ENCODE data around the gene CKAP4. TPM values are rescaled to one million over a fixed set of nuclear protein-coding genes. Genes with fewer than 3 reads are reported as not detected.

Gene CKAP4
- total and polyA plus RNA-seq, 2 experiments from 2014 or later, result 139 to 151 TPM

DNA sequence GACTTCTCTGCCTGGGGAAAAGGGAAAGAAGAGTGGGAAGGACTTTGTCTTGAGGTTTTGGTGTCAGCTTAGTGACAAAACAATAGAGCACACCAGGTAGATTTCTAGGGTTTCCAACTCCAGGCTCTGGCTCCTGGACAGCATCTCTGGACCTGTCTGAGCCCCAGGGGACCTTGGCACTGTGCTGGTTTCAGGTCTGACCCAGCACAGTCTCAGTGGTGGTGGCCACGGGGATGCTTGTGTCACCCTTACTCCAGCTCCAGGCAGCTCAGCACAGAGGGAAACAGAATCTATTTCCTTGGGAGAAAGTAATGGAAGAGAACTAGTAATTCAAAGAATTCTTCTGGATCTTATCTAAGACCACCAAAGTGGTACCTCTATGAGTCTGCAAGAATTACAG, 11.1 kb upstream of the CKAP4 start:
- no peaks in the 10 kb centered on the region for H3K27me3 ChIP-seq
- no peak overlapping the region for H3K4me3 ChIP-seq
- H3K9me3 ChIP-seq (ENCODE audit: low read depth), result no peaks in the 10 kb centered on the region
- no peak overlapping the region for H3K27ac ChIP-seq
- DNase-seq (ENCODE audit: low read depth in 1 of 2, low spot score in 1 of 2), result no peak
- TF ChIP-seq, protein P1, sequence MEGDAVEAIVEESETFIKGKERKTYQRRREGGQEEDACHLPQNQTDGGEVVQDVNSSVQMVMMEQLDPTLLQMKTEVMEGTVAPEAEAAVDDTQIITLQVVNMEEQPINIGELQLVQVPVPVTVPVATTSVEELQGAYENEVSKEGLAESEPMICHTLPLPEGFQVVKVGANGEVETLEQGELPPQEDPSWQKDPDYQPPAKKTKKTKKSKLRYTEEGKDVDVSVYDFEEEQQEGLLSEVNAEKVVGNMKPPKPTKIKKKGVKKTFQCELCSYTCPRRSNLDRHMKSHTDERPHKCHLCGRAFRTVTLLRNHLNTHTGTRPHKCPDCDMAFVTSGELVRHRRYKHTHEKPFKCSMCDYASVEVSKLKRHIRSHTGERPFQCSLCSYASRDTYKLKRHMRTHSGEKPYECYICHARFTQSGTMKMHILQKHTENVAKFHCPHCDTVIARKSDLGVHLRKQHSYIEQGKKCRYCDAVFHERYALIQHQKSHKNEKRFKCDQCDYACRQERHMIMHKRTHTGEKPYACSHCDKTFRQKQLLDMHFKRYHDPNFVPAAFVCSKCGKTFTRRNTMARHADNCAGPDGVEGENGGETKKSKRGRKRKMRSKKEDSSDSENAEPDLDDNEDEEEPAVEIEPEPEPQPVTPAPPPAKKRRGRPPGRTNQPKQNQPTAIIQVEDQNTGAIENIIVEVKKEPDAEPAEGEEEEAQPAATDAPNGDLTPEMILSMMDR (IDR thresholded peaks at IDR 0.05; ENCODE audit: low read depth, low read length), result no peak
- H3K36me3 ChIP-seq, result no peaks in the 10 kb centered on the region
- H3K4me1 ChIP-seq (ENCODE audit: low read depth), result peaks cover 11% of the 10 kb centered on the region

DNA sequence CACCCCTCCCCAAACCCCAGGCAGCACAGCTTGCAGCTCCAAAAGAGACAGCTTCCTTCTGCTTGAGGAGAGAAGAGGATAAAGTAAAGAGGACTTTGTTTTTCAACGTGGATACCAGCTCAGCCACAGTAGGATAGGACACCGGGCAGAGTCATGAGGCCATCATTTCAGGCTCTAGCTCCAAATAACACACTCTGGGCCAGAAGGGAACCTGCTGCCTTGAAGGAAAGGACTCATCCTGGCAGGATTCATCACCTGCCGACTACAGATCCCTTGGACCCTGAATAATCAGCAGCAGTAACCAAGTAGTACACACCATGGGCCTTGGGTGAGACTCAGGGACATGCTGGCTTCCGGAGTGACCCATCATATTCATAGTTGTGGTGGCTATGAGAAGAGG, 10.4 kb upstream of the CKAP4 start:
- TF ChIP-seq, protein P1 (IDR thresholded peaks at IDR 0.05; ENCODE audit: low read depth, low read length), result no peak
- Histone ChIP-seq H3K4me3 (no peak overlapping the region), H3K27ac (no peak overlapping the region), H3K36me3 (no peaks in the 10 kb centered on the region), H3K27me3 (no peaks in the 10 kb centered on the region), H3K9me3 (ENCODE audit: low read depth) (no peaks in the 10 kb centered on the region), H3K4me1 (ENCODE audit: low read depth) (peaks cover 12% of the 10 kb centered on the region)
- DNase-seq (ENCODE audit: low read depth in 1 of 2, low spot score in 1 of 2), result no peak

DNA sequence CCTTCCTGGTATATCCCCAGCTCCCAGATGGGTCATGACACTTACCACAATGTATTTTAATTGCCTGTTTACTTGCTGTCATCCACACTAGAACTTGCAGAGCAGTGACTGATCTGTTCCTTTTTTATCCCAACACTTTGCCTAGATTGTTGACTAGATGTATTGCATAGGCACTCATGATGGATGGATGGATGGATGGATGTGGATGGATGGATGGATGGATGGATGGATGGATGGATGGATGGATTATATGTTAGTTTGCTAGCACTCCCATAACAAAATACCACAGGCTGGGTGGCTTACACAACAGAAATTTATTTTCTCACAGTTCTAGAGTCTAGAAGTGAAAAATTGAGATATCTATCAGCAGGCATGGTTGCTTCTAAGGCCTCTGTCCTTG, 8.7 kb upstream of the CKAP4 start:
- no peaks in the 10 kb centered on the region for H3K27me3 ChIP-seq
- H3K4me3 ChIP-seq, result no peak overlapping the region
- no peaks in the 10 kb centered on the region for H3K36me3 ChIP-seq
- TF ChIP-seq, protein P1 (IDR thresholded peaks at IDR 0.05; ENCODE audit: low read depth, low read length), result no peak
- H3K27ac ChIP-seq, result no peak overlapping the region
- no peaks in the 10 kb centered on the region for H3K9me3 ChIP-seq (ENCODE audit: low read depth)
- no peak for DNase-seq (ENCODE audit: low read depth in 1 of 2, low spot score in 1 of 2)
- peaks cover 12% of the 10 kb centered on the region for H3K4me1 ChIP-seq (ENCODE audit: low read depth)

DNA sequence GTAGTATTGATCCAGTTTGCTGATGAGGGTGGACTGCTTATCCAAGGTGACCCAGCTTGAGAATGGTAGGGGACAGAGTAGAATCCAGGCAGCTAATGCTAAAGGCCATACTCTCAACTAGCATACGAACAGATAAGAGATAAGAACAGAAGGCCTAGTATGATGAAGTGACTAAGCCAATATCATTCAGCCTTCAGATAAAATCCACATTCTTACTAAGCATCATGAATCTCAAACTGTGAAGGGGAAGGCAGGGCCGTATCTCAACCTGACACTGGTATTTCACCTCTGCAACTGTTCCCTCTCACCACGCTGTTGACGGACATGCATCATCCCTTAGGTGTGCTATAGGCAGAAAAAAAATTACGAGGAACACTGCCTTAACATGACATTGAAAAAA, 8.1 kb upstream of the CKAP4 start:
- H3K36me3 ChIP-seq, result no peaks in the 10 kb centered on the region
- TF ChIP-seq, protein P1 (IDR thresholded peaks at IDR 0.05; ENCODE audit: low read depth, low read length), result no peak
- H3K27me3 ChIP-seq, result no peaks in the 10 kb centered on the region
- no peak for DNase-seq (ENCODE audit: low read depth in 1 of 2, low spot score in 1 of 2)
- no peak overlapping the region for H3K27ac ChIP-seq
- no peaks in the 10 kb centered on the region for H3K9me3 ChIP-seq (ENCODE audit: low read depth)
- no peak overlapping the region for H3K4me3 ChIP-seq
- peaks cover 12% of the 10 kb centered on the region for H3K4me1 ChIP-seq (ENCODE audit: low read depth)

DNA sequence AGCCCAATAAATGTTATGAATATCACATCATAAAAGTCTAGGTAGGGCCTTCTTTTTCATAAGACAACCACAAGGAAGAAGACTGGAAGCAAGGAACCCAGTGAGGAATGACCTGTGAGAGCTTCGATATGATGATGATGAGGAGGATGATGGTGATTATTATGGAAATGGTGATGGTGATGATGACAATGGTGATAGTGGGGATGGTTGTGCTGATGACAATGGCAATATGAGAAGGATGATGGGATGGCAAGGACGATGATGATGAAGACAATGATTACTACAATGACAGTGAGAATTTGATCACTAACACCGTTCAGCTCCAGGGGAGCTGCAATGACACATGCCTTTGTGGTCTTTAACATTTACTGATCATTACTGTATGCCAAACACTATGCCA, 7.7 kb upstream of the CKAP4 start:
- H3K36me3 ChIP-seq, result no peaks in the 10 kb centered on the region
- TF ChIP-seq, protein P1 (IDR thresholded peaks at IDR 0.05; ENCODE audit: low read depth, low read length), result no peak
- DNase-seq (ENCODE audit: low read depth in 1 of 2, low spot score in 1 of 2), result no peak
- peaks cover 12% of the 10 kb centered on the region for H3K4me1 ChIP-seq (ENCODE audit: low read depth)
- no peaks in the 10 kb centered on the region for H3K9me3 ChIP-seq (ENCODE audit: low read depth)
- H3K4me3 ChIP-seq, result no peak overlapping the region
- H3K27me3 ChIP-seq, result no peaks in the 10 kb centered on the region
- H3K27ac ChIP-seq, result no peak overlapping the region

DNA sequence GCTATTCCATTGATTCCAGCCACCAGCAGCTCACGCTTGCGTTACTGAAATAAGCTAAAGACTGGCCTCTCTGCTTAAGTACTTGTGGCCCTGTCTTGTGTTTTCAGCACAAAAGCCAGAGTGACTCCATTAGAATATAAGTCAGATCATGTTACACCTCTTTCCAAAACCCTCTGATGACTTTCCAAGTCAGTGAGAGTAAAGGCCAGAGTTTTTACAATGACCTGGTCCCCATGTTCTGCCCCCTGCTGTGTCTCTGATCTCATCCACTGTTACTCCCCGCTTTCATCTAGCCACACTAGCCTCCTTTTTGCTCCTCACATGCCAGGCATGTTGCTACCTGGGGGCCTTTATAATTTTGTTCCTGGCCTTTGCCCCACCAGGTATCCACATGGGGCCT, 6.9 kb upstream of the CKAP4 start:
- TF ChIP-seq, protein P1 (IDR thresholded peaks at IDR 0.05; ENCODE audit: low read depth, low read length), result no peak
- no peaks in the 10 kb centered on the region for H3K9me3 ChIP-seq (ENCODE audit: low read depth)
- no peak overlapping the region for H3K27ac ChIP-seq
- H3K27me3 ChIP-seq, result no peaks in the 10 kb centered on the region
- peak in 1 of 2 donors; percentile 42 for DNase-seq (ENCODE audit: low read depth in 1 of 2, low spot score in 1 of 2)
- no peak overlapping the region for H3K4me3 ChIP-seq
- peaks cover 12% of the 10 kb centered on the region for H3K4me1 ChIP-seq (ENCODE audit: low read depth)
- H3K36me3 ChIP-seq, result no peaks in the 10 kb centered on the region

All from cardiac muscle cell (in vitro differentiated cells and primary cell).